IPS DF 4.7 (cell line): ENCODE measurements around the gene PARL.
"Not testable (repeated sequence)": the region's sequence is repeated elsewhere in the genome, so short reads cannot be mapped to it uniquely, and the experiment has no call there.

Source experiments
- DNase-seq: peaks from one replicate; pipeline ENCODE4 v3.0.0-alpha.2; 2013; ENCODE audit warnings: low spot score; ENCODE audit errors: extremely low read depth

The PARL gene

DNA sequence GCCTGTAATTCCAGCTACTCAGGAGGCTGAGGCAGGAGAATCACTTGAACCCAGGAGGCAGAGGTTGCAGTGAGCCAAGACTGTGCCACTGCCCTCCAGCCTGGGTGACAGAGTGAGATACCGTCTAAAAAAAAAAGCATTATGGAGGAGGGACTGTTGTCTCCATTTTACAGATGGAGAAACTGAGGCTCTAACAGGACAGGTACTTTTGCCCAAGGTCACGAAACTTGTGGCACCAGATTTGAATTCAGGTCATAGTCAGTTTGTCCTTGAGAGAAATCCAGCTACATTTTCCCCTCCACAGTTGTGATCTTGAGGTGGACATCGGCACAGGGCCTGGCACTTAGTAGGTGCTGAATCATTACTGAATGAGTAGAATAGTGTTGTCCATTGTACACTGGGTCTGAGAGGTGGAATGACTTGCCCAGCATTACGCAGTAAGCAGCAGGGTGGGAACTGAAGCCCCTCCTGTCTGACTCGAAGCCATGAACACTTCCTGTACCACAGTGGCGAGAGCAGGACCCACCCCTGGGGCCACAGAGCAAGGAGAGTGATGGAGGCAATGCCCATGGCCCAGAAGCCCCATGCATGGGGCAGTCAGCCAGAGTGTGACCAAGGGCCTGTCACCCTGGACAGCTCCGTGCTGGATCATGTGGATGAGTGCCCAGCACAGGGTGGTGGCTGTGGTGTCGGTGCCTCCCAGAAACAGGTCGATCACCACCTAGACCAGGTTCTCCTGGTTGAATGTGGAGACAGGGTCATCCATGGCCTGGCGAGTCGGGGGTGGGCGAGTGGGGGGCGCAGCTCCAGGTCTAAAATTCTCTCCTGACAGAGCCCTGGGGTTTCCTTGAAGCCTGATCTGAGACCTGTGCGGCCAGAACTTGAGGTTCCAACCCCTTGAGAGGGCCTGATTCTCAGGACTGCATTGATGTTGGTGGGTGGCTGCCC lies 20.4 kb upstream of the PARL start:
- DNase-seq: no peak

DNA sequence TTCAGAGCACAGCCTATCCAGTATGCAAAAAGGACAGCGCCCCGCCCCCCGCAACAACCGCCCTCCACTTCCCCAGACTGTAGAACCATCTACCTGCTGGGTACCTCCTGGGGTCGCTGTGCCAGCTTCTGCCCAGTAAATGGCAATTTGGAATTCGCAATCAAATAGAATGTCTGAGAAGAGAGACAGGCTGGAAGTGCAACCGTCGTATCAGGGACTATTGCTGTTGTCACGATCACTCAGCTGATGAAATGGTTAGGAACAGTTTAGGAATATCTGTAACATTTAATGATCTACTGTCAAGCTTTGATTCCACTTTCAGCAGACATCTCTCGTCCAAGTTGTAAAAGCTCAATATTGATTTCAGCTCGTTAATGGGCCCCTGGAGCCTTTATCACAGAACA lies 13.3 kb upstream of the PARL start:
- DNase-seq: no peak

DNA sequence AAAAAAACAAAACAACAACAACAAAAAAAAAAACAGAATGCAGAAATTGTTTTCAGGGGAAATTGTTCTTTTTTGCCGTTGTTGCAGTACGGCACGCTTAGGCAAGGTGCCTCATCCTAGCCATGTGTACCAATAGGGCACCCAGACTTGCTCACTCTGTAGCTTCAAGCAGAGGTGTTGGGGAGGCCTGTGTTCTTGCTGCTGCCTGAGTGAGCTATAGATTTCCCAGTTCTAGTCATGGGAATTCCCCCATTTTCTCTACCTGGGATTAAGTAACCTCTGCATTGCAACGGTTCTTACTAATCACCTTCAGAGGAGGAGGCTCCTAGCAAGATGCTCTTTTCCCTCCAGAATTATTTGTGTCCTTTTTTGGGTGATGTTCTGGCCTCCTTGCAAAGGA lies 12.9 kb upstream of the PARL start:
- no peak for DNase-seq

DNA sequence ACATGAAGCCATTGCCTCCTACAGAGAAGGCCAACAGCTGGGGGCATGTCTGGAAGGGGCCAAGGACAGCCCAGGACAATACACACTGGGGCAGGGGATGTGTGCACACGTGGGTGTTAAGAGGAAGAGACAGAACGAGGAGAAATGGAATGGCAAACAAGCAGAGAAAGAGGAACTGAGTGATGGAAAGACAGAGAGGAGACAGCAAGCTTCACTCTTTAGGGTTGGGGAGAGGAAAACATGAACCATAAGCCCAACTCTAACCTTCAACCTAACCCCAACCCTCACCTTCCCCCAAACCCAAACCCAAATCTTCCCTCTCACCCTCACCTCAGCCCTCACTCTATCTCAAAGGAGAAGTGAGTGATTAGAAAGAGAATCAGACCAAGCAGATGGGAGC lies 11.9 kb upstream of the PARL start:
- DNase-seq: no peak

DNA sequence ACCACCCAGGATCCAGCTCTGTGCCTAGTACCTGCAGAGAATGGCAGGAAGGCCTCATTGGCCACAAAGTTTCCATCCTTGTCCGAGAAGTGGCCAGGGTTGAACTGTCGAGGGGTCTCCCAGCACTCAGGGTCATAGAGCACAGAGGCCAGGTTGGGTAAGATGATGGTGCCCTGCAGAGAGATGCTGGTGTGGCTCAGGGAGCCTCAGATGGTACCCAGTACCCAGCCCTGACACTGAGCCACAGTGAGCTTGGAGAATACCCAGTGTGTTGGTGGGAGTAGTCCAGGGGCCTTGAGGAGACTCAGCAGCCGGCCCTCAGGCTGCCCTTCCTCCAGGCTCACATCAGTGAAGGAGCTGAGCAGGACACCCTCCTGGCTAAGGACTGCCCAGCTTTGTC lies 11.5 kb upstream of the PARL start:
- no peak for DNase-seq

DNA sequence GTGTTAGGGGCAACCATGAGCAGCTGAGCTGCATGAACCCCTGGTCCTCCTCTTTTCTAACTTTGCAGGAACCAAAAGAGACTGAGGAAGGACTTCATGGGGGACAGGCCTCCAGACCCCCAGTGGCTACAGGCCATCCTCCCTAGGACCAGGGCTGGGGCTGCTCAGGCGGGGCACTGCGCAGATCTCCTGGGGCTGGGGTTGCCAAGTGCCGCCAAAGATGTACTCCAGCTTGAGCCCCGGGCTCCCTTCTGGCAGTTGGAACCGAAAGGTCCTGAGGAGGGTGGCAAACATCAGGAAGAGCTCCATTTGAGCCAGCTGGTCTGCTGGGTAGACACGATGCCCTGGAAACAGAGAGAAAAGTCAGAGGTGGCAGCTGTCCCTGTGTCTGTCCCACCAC lies 11.1 kb upstream of the PARL start:
- no peak for DNase-seq

DNA sequence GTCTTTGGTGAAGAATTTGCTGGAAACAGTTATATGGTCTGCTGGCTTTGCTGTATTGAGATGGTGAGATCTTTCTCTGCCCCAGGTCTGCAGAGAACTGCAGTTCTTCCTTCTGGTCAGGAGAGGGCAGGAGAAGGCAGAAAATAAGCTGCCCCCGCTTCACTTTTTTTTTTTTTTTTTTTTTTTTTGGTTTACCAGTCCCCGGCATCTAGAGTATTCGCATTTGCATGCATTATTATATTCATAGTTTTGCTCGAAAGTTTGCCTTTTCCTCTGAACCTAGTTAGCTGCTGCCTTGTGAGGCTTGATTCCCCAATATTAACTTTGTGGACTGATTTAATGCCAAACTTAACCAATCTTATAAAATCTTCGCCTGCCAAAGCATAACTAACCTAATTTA lies 10.6 kb upstream of the PARL start:
- DNase-seq: no peak

DNA sequence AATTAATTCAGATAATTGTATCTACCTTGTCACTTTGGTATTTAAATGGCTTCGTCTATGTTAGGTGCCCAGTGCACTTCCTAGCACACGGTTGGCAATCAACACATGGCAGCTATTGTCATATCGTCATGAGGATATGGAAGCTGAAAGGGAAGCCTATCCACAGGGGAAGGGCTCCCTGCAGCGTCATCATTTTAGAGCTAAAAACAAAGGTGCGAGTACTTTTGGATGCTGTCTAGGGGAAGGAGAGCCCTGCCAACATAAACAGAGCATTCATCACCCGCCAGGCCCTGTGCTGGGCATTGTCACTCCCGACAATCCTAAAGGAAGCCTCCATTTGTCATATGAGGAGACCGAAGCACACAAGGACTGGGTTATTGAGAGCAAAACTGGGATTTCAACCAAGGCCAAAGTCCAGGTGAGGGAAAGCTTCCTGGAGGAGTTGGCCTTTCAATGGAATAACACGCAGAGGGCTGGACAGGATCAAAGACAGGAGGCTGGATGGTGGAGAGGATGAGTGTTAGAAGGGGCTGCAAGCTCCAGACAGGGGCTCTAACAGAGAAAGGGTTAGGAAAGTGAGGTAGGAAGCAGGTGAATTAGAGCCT lies 8.0 kb upstream of the PARL start:
- DNase-seq: no peak

DNA sequence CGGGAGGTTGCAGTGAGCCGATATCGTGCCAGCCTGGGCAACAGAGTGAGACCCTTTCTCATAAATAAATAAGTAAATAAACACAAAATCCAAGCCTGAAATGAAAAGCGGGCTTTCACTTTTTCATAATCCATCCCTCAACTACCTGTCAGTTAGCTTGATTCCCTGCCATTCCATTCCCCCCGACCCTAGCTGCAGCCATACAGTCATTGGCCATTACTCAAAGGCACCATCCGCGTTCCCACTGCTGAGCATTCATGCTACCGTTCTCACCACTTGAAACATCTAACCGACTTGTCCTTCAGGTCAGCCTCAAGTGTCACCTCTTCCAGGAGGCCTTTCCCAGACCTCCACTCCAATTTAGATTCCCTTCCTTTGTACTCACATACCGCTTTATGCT lies 1.1 kb upstream of the PARL start:
- no peak for DNase-seq

DNA sequence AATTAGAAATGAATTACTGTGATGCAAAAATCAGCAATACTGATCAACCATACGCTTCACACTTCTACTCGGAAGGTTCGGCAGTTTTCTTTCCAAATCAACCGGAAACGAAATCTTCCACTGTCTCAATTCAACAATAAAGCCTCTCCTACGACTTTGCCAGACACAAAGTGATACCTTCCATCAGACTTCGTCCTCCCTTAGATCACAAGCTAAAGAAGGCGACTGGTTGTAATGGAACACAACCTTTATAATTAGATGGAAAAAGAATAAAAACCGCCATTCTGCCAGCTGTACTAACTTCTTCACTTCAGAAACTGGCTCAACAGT lies 618 bp downstream of the PARL start:
- no peak for DNase-seq

DNA sequence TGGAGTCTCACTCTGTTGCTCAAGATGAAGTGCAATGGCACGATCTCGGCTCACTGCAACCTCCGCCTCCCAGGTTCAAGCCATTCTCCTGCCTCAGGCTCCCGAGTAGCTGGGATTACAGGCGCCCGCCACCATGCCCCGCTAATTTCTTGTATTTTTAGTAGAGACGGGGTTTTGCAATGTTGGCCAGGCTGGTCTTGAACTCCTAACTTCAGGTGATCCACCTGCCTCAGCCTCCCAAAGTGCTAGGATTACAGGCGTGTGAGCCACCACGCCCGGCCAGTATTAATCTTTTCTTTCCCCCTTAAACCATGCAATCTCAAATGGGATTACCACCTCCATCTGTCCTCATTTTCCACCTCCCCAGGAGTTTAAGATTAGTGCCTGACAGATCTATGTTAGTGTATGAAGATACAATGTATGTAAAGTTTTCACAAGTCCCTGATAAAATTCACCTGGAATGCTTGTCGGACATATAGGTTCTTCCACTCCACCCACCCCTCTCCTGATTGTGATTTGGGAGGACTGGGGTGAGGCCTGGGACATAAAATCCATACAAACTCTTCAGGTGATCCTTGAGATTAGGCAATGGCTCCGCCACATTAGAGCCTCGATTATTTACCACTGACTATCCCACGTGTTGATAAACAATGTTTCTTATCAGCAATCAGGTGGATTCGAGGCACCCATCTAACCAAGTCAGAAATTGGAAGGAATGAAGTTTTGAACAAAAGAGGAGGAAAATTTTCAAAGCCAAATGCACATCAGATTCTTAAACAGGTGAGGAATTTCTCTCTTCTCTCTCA lies 1.2 kb downstream of the PARL start:
- DNase-seq: no peak

DNA sequence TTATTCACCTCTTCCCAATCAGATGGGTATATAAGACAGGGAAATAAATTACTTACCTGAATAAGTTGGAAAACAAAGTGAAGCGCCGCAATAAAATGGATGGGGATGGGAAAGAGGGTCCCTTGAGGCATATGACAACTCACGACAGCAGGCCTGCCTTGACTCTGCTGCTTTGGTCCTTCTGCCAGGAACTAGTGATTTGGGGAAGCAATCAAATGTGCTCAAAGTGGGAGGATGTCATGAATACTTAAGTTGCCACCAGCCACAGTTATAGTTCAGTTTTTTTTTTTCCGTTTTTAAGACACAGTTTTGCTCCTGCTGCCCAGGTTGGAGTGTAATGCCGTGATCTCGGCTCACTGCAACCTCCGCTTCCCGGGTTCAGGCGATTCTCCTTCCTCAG lies 4.6 kb downstream of the PARL start:
- DNase-seq: no peak

DNA sequence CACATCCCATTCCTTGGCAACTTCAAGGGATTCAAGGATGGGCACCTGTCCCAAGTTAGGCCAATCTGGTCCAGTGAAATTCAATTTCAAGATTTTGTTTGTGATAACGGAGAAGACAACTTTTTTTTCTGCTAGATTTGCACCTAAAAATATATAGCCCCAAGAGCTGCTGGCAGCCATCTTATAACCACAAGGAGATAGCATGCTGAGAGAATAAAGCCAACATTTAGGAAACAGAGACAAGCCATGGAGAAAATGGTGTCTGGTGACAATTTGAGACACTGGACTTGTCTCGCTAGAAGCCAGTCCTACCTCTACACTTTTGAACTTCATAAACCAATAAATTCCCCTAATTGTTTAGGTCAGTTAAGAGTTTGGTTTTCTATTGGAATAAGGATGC lies 5.4 kb downstream of the PARL start:
- no peak for DNase-seq

DNA sequence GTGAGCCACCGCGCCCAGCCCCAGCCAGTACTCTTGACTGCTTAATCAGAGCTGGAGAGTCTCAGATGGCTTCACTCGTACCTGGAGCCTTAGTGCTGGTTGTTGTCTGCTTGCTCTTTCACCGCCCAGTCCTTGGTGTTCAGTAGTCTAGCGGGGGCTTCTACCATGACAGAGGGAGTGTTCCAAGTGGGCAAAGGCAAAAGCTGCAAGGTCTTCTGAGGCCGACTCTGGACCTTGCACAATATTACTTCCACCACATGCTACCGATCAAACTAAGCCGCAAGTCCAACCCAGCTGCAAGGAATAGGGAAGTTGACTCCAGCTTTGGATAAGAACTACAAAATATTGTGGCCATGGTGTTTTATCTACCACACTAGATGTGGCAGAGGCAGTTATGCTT lies 6.6 kb downstream of the PARL start:
- no peak for DNase-seq

DNA sequence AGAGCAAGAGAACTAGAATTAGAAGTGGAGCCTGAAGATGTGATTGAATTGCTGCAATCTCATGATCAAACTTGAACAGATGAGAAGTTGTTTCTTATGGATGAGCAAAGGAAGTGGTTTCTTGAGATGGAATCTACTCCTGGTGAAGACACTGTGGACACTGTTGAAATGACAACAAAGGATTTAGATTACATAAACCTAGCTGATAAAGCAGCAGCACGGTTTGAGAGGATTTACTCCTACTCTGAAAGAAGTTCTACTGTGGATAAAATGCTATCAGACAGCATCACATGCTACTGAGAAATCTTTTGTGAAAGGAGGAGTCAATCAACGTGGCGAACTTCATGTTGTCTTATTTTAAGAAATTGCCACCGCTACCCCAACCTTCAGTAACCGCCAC lies 7.5 kb downstream of the PARL start:
- not testable (repeated sequence) for DNase-seq

DNA sequence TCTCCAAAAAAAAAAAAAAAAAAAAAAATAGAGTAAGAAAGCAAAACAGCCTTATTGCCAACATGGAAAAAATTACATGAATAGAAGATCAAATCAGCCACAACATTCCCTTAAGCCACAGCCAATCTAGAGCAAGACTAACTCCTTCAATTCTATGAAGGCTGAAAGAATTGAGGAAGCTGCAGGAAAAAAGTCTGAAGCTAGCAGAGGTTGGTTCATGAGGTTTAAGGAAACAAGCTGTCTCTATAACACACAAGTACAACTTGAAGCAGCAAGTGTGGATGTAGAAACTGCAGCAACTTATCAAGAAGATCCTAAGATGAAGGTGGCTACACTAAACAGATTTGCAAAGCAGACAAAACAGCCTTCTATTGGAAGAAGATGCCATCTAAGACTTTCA lies 9.3 kb downstream of the PARL start:
- DNase-seq: no peak

DNA sequence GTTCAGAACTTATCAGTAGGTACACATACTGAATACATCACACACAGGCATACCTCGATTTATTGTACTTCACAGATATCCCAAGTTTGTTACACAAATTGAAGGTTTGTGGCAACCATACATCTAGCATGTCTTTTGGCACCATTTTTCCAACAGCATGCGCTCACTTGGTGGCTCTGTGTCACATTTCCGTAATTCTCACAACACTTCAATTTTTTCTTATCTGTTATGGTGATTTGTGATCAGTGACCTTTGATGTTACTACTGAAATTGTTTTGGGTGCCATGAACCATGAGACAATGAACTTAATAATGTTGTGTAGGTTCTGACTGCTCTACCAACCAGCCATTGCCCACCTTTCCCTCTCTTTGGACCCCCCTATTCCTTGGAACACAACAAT lies 10.8 kb downstream of the PARL start:
- DNase-seq: no peak

DNA sequence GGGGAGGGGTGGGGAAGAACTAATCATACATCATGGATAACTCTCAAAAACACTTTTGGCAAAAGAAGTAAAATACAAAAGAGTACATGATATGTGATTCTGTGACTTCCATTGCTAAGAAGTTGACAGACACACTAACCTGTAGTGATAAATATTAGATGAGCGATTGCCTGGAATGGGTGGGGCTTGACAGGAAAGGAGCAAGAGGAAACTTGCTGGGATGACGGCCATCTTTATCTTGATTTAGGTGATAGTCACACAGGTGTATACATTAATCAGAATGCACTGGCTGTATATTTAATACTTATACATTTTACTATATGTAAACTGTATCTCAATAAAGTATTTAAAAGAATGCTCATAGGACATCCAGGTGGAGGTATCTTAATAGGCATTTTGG lies 13.1 kb downstream of the PARL start:
- no peak for DNase-seq

DNA sequence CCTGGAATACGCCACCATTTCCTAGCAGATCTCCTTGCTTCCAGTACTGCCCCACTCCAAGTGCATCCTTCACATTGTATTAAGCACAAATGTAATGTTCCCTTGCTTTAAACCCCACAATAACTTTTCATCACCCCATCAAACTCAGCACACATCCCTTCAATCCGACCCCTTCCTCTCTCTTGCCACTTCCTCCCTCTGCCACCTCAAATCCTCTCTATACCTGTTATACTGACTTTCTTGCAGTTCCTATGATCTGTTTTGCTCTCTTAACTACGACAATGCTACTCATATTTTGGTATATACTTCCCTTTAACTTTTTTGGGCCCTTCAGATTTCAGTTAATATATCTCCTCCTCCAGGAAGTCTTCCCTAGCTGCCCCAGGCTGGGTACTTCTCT lies 14.1 kb downstream of the PARL start:
- DNase-seq: no peak

DNA sequence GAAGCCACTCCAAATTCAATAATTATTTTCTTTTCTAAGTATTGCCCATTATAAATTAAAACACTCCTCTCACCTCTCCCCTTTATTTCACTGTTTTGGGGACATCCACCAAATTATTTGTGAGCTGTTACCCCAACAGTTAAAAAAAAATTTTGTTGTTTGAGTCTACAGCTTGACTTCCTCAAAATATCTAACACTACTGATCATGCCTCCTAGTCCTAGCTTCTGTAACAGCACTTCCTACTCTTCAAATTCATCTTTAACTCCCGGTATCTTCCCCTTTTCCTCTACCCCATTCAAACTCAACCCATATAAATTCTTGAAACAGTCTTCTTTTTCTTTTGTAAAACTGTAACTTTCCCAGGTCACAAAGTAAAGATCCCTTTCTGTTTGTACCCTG lies 15.9 kb downstream of the PARL start:
- no peak for DNase-seq

DNA sequence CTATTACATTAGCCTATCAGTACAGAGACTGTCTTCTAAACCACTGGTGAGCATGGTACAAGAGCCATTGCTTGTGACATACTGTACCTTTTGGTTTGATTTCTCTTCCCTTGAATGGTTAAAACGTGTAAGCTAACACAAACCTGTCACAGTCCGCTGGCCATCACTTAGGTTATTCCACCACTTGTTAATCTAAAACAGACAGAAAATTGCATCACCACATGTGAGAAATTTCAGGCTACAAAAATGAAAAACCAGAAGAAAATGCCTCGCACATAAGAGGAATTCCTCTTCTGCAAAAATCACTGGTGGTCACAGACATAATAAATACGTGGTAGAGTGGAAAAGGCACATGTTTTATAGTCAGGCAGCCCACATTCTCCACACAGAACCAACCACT lies 22.1 kb downstream of the PARL start:
- DNase-seq: no peak

DNA sequence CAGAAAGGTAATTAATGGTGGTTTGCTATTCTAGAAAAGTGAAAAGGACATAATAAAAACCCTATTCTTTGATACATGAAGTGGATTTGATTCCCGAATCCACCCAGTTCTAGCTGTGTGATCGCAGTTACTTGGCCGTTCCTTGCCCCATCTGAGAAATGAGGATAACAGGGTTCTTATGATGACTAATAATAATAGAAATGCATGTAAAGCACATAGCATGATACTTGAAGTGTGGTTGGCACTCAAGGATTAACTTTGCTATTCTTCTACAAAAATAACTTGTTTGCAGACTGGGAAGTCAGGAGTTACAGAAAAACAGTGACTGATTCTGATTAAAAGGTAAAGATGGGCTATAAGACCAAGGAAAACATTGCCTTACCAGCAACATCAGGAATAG lies 26.8 kb downstream of the PARL start:
- no peak for DNase-seq
